ENCODE measurements around the gene CXCL10. TPM values are rescaled to one million over a fixed set of nuclear protein-coding genes. Genes with fewer than 3 reads are reported as not detected.

CXCL10 gene
- total and polyA plus RNA-seq, 10 of the 15 experiments (the other 5 are each of a cell fraction or from before 2014, with no cell fraction given), result 0.46 to 19.5 (median 2.6) TPM

GRCh38 chr4:76058302-76058701 lies 35.0 kb upstream of the CXCL10 start (continued):
- TF ChIP-seq, protein P1, sequence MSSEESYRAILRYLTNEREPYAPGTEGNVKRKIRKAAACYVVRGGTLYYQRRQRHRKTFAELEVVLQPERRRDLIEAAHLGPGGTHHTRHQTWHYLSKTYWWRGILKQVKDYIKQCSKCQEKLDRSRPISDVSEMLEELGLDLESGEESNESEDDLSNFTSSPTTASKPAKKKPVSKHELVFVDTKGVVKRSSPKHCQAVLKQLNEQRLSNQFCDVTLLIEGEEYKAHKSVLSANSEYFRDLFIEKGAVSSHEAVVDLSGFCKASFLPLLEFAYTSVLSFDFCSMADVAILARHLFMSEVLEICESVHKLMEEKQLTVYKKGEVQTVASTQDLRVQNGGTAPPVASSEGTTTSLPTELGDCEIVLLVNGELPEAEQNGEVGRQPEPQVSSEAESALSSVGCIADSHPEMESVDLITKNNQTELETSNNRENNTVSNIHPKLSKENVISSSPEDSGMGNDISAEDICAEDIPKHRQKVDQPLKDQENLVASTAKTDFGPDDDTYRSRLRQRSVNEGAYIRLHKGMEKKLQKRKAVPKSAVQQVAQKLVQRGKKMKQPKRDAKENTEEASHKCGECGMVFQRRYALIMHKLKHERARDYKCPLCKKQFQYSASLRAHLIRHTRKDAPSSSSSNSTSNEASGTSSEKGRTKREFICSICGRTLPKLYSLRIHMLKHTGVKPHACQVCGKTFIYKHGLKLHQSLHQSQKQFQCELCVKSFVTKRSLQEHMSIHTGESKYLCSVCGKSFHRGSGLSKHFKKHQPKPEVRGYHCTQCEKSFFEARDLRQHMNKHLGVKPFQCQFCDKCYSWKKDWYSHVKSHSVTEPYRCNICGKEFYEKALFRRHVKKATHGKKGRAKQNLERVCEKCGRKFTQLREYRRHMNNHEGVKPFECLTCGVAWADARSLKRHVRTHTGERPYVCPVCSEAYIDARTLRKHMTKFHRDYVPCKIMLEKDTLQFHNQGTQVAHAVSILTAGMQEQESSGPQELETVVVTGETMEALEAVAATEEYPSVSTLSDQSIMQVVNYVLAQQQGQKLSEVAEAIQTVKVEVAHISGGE (CRISPR knock-in tag; IDR thresholded peaks at IDR 0.05), result no peak
- TF ChIP-seq TCF7 (IDR thresholded peaks at IDR 0.05; ENCODE audit: borderline replicate concordance) (peak; percentile 78; the same call in 1 of the 2 replicates), MLLT1 (IDR thresholded peaks at IDR 0.05) (no peak), MTA2 (IDR thresholded peaks at IDR 0.05; ENCODE audit: low read depth) (peak; percentile 77), CREB1 (IDR thresholded peaks at IDR 0.05; ENCODE audit: low read depth) (peak; percentile 54; the same call in 1 of the 2 replicates), ZNF217 (IDR thresholded peaks at IDR 0.05) (peak; percentile 100), GATAD2B (conservative IDR thresholded peaks at IDR 0.05; ENCODE audit: low read depth) (peak; percentile 68; the same call in 1 of the 2 replicates), RUNX3 (IDR thresholded peaks at IDR 0.05; ENCODE audit: low read length) (peak; percentile 85), BMI1 (IDR thresholded peaks at IDR 0.05; ENCODE audit: borderline replicate concordance) (0 out of 2 replicates have a peak, but pooled peaks have one; percentile 37)
- TF ChIP-seq, protein P2, sequence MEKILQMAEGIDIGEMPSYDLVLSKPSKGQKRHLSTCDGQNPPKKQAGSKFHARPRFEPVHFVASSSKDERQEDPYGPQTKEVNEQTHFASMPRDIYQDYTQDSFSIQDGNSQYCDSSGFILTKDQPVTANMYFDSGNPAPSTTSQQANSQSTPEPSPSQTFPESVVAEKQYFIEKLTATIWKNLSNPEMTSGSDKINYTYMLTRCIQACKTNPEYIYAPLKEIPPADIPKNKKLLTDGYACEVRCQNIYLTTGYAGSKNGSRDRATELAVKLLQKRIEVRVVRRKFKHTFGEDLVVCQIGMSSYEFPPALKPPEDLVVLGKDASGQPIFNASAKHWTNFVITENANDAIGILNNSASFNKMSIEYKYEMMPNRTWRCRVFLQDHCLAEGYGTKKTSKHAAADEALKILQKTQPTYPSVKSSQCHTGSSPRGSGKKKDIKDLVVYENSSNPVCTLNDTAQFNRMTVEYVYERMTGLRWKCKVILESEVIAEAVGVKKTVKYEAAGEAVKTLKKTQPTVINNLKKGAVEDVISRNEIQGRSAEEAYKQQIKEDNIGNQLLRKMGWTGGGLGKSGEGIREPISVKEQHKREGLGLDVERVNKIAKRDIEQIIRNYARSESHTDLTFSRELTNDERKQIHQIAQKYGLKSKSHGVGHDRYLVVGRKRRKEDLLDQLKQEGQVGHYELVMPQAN (conservative IDR thresholded peaks at IDR 0.05), result no peak
- TF ChIP-seq, protein P3, sequence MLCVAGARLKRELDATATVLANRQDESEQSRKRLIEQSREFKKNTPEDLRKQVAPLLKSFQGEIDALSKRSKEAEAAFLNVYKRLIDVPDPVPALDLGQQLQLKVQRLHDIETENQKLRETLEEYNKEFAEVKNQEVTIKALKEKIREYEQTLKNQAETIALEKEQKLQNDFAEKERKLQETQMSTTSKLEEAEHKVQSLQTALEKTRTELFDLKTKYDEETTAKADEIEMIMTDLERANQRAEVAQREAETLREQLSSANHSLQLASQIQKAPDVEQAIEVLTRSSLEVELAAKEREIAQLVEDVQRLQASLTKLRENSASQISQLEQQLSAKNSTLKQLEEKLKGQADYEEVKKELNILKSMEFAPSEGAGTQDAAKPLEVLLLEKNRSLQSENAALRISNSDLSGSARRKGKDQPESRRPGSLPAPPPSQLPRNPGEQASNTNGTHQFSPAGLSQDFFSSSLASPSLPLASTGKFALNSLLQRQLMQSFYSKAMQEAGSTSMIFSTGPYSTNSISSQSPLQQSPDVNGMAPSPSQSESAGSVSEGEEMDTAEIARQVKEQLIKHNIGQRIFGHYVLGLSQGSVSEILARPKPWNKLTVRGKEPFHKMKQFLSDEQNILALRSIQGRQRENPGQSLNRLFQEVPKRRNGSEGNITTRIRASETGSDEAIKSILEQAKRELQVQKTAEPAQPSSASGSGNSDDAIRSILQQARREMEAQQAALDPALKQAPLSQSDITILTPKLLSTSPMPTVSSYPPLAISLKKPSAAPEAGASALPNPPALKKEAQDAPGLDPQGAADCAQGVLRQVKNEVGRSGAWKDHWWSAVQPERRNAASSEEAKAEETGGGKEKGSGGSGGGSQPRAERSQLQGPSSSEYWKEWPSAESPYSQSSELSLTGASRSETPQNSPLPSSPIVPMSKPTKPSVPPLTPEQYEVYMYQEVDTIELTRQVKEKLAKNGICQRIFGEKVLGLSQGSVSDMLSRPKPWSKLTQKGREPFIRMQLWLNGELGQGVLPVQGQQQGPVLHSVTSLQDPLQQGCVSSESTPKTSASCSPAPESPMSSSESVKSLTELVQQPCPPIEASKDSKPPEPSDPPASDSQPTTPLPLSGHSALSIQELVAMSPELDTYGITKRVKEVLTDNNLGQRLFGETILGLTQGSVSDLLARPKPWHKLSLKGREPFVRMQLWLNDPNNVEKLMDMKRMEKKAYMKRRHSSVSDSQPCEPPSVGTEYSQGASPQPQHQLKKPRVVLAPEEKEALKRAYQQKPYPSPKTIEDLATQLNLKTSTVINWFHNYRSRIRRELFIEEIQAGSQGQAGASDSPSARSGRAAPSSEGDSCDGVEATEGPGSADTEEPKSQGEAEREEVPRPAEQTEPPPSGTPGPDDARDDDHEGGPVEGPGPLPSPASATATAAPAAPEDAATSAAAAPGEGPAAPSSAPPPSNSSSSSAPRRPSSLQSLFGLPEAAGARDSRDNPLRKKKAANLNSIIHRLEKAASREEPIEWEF (IDR thresholded peaks at IDR 0.05; ENCODE audit: insufficient replicate concordance, low read depth, low read length), result peak; percentile 27

Data from GM12878 (cell line).